PC-3 (cell line): Measurements from ENCODE around the gene CSTPP1. TPM values are rescaled to one million over a fixed set of nuclear protein-coding genes. Genes with fewer than 3 reads are reported as not detected.

Experiments used
- ATAC-seq: fragments of 200-7000 bp; cut with Tn5 transposase; 2 replicates; pipeline ENCODE4 v1.9.1; 2020; ENCODE audit warnings: mild to moderate bottlenecking, moderate library complexity
- BruUV-seq: library from RNA; stranded (reverse); fragments of 400-500 nt; replicated peaks from 2 replicates; lab custom pipeline; 2021; lab: Mats Ljungman, UMichigan
- CTCF ChIA-PET: fragments of 300-600 bp; sonication (Branson Sonifier 250); formaldehyde crosslinking; loops from one replicate; lab custom pipeline; 2022; ENCODE audit warnings: antibody characterized with exemption; lab: Charles Lee
- POLR2A ChIA-PET: fragments of 300-600 bp; sonication (Branson Sonifier 250); formaldehyde crosslinking; loops from one replicate; lab custom pipeline; 2022; ENCODE audit warnings: antibody characterized with exemption; ENCODE audit not compliant: unreplicated experiment; lab: Charles Lee
- DNase-seq: peaks from one replicate; pipeline ENCODE4 v3.0.0-alpha.2; 2015
- H2AFZ ChIP-seq: fragments of 300-600 bp; sonication (generic); 2 replicates; pipeline ENCODE4 v1.6.0; 2016; ENCODE audit warnings: antibody characterized with exemption, low read length
- H3F3A ChIP-seq: fragments of 300-600 bp; sonication (generic); one replicate; pipeline ENCODE4 v1.6.0; 2017; ENCODE audit warnings: antibody characterized with exemption, low read length, control low read depth, mild to moderate bottlenecking; ENCODE audit not compliant: unreplicated experiment
- H3K27ac ChIP-seq: fragments of 300-600 bp; sonication (generic); 2 replicates; pipeline ENCODE4 v1.5.1; 2016; ENCODE audit warnings: mild to moderate bottlenecking, low read length
- H3K27me3 ChIP-seq: fragments of 300-600 bp; sonication (generic); 2 replicates; pipeline ENCODE4 v1.6.1; 2016; ENCODE audit warnings: low read length, mixed read lengths
- H3K36me3 ChIP-seq: fragments of 300-600 bp; sonication (generic); 2 replicates; pipeline ENCODE4 v1.6.1; 2016; ENCODE audit warnings: low read depth, mixed run types, low read length, mixed read lengths
- H3K4me1 ChIP-seq: fragments of 300-600 bp; sonication (generic); 2 replicates; pipeline ENCODE4 v1.5.1; 2016; ENCODE audit warnings: low read length; ENCODE audit not compliant: insufficient read depth
- H3K4me2 ChIP-seq: fragments of 300-600 bp; sonication (generic); 2 replicates; pipeline ENCODE4 v1.6.0; 2016; ENCODE audit warnings: low read length
- H3K4me3 ChIP-seq: fragments of 300-600 bp; sonication (generic); 2 replicates; pipeline ENCODE4 v1.5.1; 2016; ENCODE audit warnings: mild to moderate bottlenecking, low read length, mixed read lengths
- H3K79me2 ChIP-seq: fragments of 300-600 bp; sonication (generic); 2 replicates; pipeline ENCODE4 v1.6.1; 2017; ENCODE audit warnings: low read length, mixed read lengths
- H3K9ac ChIP-seq: fragments of 300-600 bp; sonication (generic); 2 replicates; pipeline ENCODE4 v1.6.0; 2016; ENCODE audit warnings: mild to moderate bottlenecking, low read length
- H3K9me2 ChIP-seq: fragments of 300-600 bp; sonication (generic); replicated peaks from 2 replicates; pipeline ENCODE4 v1.6.1; 2016; ENCODE audit warnings: mixed run types, low read length, mixed read lengths
- H3K9me3 ChIP-seq: fragments of 300-600 bp; sonication (generic); 2 replicates; pipeline ENCODE4 v1.6.1; 2016; ENCODE audit warnings: low read length, mixed read lengths
- H4K20me1 ChIP-seq: fragments of 300-600 bp; sonication (generic); 2 replicates; pipeline ENCODE4 v1.6.1; 2016; ENCODE audit warnings: low read length, mixed read lengths
- EZH2 ChIP-seq: fragments of 300-600 bp; sonication (generic); IDR thresholded peaks from one replicate; pipeline ENCODE4 v1.6.1; 2017; ENCODE audit warnings: antibody characterized with exemption, mild to moderate bottlenecking, low read length; ENCODE audit not compliant: unreplicated experiment
- EZH2phosphoT487 ChIP-seq: fragments of 300-600 bp; sonication (generic); IDR thresholded peaks from 2 replicates; pipeline ENCODE4 v1.6.1; 2018; ENCODE audit warnings: mild to moderate bottlenecking, antibody characterized with exemption, low read length, borderline replicate concordance
- intact Hi-C: fragments of 100-400 bp; cut with micrococcal nuclease; formaldehyde crosslinking; loops from 2 replicates; pipeline ENCODE4 v1.9.0; 2023
- total RNA-seq: library from RNA; depleted of rRNA; stranded (reverse); fragments of >200 nt; gene quantifications from 2 replicates; pipeline ENCODE4 v1.2.3, GENCODE V29; 2014
- TF ChIP-seq, protein P1 (sequence below): fragments of 300-600 bp; sonication (generic); conservative IDR thresholded peaks from 2 replicates; pipeline ENCODE4 v1.5.1; 2017; ENCODE audit warnings: antibody characterized with exemption, low read depth, mild to moderate bottlenecking, low read length

CSTPP1 gene
- total RNA-seq, 1 experiment from 2014 or later = 21.7 TPM

GRCh38 chr11:47021527-47021818 is 84.9 kb downstream of the CSTPP1 start:
- H3K4me2 ChIP-seq = no peak overlapping the region
- H3K79me2 ChIP-seq = no peaks in the 10 kb centered on the region
- H3K27me3 ChIP-seq = no peaks in the 10 kb centered on the region
- H3K4me3 ChIP-seq = no peak overlapping the region
- no peaks in the 10 kb centered on the region for H3K9me3 ChIP-seq
- no peaks in the 10 kb centered on the region for H3K4me1 ChIP-seq
- H3F3A ChIP-seq = no peaks in the 10 kb centered on the region
- POLR2A ChIA-PET = no interaction called here
- no peak overlapping the region for H3K27ac ChIP-seq
- no peak overlapping the region for H3K9ac ChIP-seq
- H3K36me3 ChIP-seq = no peaks in the 10 kb centered on the region
- intact Hi-C loops = no loop called here
- no TSS peak for BruUV-seq
- TF ChIP-seq, protein P1, sequence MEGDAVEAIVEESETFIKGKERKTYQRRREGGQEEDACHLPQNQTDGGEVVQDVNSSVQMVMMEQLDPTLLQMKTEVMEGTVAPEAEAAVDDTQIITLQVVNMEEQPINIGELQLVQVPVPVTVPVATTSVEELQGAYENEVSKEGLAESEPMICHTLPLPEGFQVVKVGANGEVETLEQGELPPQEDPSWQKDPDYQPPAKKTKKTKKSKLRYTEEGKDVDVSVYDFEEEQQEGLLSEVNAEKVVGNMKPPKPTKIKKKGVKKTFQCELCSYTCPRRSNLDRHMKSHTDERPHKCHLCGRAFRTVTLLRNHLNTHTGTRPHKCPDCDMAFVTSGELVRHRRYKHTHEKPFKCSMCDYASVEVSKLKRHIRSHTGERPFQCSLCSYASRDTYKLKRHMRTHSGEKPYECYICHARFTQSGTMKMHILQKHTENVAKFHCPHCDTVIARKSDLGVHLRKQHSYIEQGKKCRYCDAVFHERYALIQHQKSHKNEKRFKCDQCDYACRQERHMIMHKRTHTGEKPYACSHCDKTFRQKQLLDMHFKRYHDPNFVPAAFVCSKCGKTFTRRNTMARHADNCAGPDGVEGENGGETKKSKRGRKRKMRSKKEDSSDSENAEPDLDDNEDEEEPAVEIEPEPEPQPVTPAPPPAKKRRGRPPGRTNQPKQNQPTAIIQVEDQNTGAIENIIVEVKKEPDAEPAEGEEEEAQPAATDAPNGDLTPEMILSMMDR = no peak
- TF ChIP-seq EZH2 = no peak
- TF ChIP-seq EZH2phosphoT487 = no peak
- ATAC-seq (no peak), DNase-seq (no peak)
- H4K20me1 ChIP-seq = no peaks in the 10 kb centered on the region
- no peak overlapping the region for H2AFZ ChIP-seq
- CTCF ChIA-PET = no interaction called here
- H3K9me2 ChIP-seq = no peaks in the 10 kb centered on the region

DNA sequence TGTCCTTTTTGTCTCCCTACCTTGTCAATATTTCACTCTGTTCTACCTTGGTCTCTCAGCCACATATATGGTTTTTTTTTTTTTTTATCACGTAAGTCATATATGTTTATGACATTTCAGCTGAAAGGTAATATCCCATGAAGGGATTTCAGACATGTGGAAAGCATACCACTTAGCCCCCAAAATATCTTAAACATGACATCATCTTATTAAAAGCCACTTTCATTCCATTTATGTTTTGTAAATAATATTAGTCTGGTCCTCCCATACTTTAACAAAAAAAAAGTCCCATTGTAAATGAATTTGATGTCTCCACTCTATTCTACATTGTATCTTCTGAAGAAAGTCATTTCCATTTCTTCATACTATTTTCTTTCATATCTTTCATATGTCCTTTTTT is 85.4 kb downstream of the CSTPP1 start:
- TF ChIP-seq EZH2phosphoT487 = no peak
- TF ChIP-seq, protein P1 = no peak
- TF ChIP-seq EZH2 = no peak
- Histone ChIP-seq H4K20me1 (no peaks in the 10 kb centered on the region), H3K27ac (no peak overlapping the region), H3F3A (no peaks in the 10 kb centered on the region), H3K4me1 (no peaks in the 10 kb centered on the region), H2AFZ (no peak overlapping the region), H3K4me3 (no peak overlapping the region), H3K36me3 (no peaks in the 10 kb centered on the region), H3K27me3 (no peaks in the 10 kb centered on the region), H3K79me2 (no peaks in the 10 kb centered on the region), H3K9me2 (no peaks in the 10 kb centered on the region), H3K9ac (no peak overlapping the region), H3K9me3 (no peaks in the 10 kb centered on the region), H3K4me2 (no peak overlapping the region)
- ChIA-PET POLR2A (no interaction called here), CTCF (no interaction called here)
- intact Hi-C loops = no loop called here
- no peak for DNase-seq
- no peak for ATAC-seq
- no TSS peak for BruUV-seq

DNA sequence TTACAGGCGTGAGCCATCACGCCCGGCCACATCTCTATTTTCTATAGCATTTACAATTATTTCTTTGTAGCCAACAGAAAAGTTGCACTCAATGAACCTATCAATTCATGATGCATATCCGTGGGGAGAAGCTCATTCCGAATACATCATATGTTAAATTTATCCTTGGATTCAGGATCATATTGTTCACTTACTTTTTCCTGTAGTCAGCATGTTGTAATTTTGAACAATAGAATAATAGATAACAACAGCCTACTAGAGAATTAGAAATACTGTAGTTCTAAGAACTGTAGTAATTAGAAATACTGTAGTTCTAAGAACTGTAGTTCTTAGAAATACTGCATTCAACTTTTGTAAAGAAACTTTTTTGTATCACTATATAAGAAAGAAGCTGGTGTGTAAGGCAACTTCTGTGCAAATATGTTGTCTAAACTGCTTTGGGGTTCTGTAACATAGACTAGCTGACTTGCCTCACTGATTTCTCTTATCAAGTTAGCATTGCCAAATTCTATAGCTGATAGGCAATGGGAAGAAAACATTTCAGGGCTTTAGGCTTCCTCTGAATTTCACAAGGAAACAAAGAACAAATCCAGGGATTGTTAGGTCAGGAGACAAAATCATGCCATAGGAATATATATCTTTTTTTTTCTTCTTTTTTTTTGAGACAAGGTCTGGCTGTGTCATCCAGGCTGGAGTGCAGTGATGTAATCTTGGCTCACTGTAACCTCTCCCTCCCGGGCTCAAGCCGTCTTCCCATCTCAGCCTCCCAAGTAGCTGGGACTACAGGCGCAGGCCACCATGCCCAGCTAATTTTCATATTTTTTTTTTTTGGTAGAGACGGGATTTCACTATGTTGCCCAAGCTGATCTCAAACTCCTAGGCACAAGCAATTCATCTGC is 91.9 kb downstream of the CSTPP1 start:
- Histone ChIP-seq H4K20me1 (no peaks in the 10 kb centered on the region), H3K4me2 (no peak overlapping the region), H3K27ac (no peak overlapping the region), H2AFZ (no peak overlapping the region), H3K9me2 (no peaks in the 10 kb centered on the region), H3K27me3 (no peaks in the 10 kb centered on the region), H3K79me2 (no peaks in the 10 kb centered on the region), H3K4me1 (no peaks in the 10 kb centered on the region), H3F3A (no peaks in the 10 kb centered on the region), H3K9me3 (no peaks in the 10 kb centered on the region), H3K9ac (no peak overlapping the region), H3K4me3 (no peak overlapping the region), H3K36me3 (no peaks in the 10 kb centered on the region)
- CTCF ChIA-PET = no interaction called here
- DNase-seq = no peak
- no peak for ATAC-seq
- TF ChIP-seq EZH2phosphoT487 = no peak
- TF ChIP-seq, protein P1 = no peak
- no peak for TF ChIP-seq EZH2
- BruUV-seq = no TSS peak
- POLR2A ChIA-PET = interaction anchor here (0.5 kb wide), 1 partner anchor 411 kb away, joined by 15 read pairs; the partner anchor contains the start of genes ATG13 and HARBI1
- intact Hi-C loops = no loop called here
